ENCODE measurements around the gene ARHGAP6.

ARHGAP6 gene

DNA sequence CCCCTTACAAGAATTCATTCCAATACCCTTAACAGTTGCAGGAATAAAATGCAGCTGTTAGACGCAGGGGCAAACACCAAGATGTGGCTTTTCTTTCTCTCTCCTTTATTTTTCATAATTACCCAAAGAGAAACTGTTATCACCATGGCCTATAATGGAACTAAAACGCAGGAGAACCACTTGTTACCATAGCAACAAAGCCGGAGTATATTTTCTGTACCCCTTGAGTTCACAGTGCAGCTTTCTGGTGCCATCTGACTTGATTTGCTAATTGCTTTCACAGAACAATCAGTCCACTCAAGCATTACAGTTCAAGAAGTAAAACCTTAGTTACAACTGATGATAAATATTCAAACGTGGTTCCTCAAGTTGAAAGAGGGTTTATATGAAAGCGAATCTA, 214.6 kb downstream of the ARHGAP6 start:
- DNase-seq, result no peak

DNA sequence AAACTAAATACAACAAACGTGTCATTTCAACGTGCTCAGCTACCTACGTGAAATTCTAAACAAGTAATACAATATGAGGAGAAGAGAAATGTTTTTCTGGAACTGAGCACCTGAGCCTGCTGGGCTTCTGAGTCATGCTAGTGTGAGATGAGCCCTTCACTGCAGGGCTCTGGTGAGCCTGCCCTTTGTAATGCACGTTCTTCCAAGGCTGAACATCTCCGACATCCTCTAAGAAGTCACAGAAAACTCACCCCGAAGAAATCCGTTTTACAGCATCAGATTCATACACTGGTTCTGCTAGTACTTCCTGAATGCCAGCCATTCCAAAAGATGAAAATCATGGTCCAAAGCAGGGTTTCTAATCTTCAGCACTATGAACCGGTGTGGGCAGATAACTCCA, 215.4 kb downstream of the ARHGAP6 start:
- no peak for DNase-seq

DNA sequence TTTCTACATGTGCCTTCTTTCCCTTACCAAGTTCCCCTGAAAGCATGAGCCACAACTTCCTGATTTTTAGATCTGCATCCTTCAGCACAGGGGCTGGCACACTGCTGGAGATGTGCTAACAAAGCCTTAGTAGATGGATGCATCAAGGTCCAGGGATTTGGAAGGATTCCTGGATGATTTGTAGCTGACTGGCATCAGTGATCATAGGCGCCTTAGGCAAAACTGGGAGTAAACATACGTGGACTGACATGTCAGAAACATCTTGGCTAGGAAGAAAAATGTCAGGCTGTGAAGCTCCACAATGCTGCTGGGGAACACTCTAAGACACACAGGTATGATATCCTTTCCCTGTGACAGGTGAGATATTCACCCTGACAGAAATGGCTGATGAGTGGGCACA, 216.1 kb downstream of the ARHGAP6 start:
- DNase-seq, result no peak

DNA sequence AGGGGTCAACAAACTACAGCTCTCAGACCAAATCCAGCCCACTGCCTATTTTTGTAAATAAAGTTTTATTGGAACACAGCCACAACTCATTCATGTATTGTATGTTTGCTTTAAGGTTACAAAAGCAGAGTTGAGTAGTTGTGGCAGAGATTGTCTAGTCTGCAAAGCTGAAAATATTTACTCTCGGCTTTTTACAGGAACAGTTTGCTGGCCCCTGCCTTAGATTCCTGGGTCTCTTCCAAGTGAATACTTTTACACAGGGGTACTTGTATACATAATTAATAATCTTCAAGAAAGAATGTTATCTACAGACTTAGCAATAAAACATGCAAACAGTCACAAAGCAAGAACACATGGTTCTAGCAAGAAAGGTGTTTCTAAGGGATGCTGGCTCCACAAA, 218.3 kb downstream of the ARHGAP6 start:
- no peak for DNase-seq

DNA sequence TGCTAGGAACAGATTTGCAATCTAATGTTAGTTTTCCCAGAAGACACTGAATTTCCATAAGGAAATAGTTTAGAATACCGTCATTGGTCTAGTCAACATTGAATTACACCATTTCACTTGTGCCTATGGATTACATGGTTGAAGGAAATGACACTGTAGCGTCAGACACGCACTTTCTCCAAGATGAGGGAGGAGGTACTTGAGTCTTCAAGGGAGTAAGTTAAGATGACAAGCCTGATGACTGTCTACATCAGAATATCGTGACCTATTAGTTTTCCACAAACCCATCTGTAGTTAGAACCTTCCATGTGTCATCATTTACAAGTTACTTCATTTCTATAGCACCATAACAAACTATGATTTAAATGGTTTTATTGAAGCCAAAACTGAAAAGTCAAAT, 218.8 kb downstream of the ARHGAP6 start:
- DNase-seq, result no peak

DNA sequence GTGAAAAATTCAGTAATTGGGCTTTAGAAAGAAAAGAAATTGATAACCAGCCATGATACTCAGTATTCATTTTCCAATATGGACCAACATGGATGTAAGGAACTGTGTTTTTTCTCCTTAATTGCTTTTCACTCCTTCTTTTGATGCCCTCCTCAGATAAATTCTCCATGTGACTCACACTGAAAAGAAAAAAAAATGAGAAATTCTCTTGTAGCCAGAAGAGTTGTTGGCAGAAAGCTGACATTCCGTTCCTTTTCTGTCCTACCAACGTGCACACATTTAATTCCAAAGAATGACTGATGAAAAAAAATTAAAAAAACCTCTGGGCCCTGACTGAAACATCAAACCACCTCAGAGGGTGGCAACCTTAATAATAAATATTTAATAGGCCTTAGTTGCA, 219.4 kb downstream of the ARHGAP6 start:
- DNase-seq, result no peak

DNA sequence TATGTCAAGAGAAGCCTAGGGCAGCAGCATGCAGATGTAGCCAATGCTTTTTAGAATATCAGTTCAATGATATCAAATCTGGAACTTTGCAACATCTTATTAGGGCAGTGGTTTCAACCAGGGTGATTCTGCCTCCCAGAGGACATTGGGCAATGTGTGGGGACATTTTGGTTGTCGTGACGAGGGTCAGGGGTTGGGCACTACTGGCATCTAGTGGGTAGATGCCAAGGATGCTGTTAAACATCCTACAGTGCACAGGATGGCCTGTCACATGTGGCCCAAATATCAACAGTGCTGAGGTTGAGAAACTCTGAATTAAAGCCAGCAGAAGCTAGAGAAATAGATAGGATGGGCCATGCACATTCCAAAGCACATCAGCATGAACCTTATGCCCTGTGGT, 220.2 kb downstream of the ARHGAP6 start:
- peak; percentile 29 for DNase-seq

DNA sequence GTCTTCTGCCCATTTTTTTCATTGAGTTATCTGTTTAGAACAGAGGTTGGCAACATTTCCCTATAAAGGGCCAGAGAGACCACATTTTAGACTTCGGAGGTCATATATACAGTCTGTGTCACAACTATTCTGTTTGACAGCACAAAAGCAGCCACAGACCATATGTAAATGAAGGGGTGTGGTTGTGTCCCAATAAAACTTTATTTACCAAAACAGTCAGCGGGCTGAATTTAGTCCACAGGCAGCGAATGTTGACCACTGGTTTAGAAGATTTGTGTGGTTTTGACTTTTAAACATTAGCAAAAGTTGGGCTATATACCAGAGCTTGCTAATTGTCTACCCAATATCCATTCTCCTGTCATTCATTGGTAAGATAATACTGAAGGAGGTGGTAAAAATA, 221.7 kb downstream of the ARHGAP6 start:
- no peak for DNase-seq

DNA sequence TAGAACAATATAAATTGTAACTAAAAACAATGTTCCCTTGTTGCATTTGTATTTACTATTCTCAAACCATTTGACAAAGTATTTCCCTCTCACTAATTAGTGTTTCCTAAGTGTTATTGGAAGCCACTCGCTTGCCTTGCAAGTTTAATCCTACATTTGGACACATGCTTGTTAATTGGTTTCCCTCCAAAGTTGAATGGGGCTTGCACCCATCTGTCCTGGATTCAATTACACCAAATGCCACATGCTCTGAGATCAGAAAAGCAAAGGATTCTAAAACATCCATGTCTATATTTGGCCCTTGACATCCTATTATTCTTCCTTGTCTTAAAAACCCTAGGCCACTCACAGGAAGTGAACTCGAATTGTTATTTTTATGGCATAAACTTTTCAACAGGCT, 225.9 kb downstream of the ARHGAP6 start:
- no peak for DNase-seq

DNA sequence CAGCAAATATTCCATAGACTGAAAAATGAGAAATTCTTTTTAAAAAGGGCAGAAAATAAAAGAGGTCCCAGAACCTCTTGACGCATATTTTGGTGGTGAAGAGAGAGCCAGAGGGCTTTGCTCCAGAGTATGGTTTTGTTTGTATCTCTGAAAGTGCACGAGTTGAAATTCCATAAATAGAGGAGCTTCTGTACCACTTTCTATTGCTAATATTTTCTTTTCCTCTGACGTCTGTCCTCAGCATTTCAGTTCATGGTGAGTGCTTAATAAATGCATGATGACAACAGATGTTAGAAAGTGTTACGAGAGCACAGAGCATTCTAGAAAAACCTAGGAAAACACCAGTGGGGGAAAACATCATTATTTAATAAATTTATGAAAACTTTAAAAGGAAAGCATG, 227.0 kb downstream of the ARHGAP6 start:
- DNase-seq, result no peak

DNA sequence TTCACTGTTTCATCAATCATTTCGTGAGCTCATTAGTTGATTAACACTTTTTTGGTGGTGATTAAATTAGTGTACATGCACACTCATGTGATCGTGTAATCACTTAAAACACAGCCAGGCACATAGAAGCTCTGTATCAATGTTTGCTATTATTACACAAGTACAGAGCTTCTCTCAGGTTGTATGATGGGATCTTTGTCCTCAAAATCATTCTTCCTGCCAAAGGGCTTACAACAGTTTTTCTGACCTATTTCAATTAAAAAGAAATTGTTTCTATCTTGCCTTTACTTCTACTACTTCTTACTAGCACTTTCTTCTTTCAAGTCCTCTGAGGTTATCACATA, 227.4 kb downstream of the ARHGAP6 start:
- no peak for DNase-seq

DNA sequence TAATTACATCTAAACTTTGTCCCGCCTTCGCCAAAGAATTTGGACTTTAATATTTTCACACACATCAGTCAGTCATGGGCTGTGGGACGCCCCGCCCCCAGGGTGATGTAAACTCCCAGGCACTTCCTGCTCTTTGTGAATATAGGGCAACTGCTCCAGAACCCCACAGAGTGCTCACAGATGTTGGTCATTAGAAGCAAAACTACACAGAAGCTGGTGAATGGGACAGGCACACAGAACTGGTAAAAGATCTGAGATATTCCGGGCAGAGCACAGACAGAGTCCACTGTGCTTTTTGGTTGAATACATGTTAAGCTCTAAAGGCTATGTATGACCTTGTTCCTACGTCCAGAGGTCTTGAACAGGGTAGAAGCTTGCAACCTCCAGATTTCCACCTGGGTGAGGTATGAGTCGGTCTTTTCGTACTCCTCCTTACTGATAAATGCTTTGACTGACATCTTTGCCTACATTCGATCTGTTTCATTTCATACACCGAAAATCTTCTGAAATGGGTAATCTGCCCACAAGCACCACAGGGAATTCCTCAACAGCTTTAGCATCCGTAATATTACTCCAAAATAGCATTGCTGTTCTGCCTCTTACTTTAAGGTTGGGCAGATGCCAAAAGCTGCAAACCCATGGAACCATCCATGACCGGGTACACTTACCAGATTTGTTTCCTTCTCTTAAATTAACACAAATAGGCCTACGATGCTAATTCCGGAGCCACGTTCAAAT, 227.9 kb downstream of the ARHGAP6 start:
- no peak for DNase-seq

DNA sequence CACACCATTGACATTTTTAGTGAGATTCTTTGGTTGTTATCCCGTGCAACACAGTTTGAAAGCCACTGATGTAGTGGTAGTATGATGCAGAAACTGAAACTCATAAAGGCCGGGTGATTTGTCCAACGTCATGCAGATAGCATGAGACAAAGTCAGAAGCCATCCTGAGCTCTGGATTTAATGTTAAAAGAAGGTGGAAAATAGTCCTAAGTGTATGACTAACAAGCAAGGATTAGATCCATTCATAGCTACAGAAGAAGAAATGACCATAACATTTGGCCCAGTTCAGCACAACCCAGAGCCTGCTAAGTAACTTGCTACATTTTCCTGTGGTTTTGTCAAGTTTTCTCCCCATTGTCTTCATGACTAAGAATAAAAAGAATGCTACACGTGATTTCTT, 230.2 kb downstream of the ARHGAP6 start:
- DNase-seq, result no peak

DNA sequence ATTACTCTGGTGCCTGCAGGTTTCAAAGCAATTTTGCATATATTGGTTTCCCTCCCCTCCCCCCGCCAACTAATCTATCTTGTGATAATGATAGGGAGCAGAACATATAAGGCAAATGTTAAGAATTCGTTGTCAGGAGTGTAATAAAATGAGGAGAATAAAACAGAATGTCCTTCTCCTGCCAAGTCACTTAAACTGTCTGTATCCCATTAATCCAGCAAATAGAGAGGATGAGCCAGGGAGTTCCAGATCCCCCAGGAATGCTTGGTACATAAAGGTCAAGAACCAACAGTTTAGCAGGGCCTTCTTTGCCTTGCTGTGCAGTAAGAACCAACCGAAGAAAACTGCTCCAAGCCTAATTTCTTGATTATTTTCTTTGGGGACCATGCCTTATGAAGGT, 231.1 kb downstream of the ARHGAP6 start:
- no peak for DNase-seq

DNA sequence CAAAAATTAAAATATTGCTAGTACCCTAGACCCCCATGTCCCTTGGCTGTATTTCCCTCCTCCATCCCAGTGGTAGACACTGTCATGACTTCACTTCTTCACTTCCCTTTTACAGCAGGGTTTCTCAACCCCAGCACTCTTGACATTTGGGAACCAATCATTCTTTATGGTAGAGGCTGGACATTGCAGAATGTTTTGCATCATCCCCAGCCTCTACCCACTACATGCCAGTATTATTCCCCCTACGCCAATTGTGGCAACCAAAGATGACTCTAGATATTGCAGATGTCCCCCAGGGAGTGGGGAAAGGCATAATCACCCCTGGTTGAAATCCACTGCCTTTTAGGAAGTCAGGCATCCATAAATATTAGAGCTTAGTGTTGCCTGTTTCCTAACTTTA, 233.9 kb downstream of the ARHGAP6 start:
- DNase-seq, result peak; percentile 83

DNA sequence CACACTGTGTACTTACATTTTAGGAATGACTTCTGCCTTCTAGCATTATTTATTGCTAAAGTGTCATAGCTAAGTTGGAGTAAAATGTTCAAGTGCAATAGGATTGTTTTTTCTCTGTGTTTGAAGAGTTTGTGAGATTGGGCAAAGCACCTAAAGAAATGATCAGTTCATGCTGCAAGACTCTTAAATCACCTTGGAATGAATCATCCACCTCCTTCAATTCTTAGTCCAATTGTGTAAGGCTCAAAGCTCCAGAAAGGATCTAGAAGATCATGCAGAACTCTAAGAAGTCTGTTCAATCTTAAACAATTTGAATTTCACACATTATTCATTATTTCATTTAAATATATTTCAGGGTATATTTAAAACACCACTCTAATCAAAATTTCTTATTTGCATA, 235.4 kb downstream of the ARHGAP6 start:
- DNase-seq, result no peak

DNA sequence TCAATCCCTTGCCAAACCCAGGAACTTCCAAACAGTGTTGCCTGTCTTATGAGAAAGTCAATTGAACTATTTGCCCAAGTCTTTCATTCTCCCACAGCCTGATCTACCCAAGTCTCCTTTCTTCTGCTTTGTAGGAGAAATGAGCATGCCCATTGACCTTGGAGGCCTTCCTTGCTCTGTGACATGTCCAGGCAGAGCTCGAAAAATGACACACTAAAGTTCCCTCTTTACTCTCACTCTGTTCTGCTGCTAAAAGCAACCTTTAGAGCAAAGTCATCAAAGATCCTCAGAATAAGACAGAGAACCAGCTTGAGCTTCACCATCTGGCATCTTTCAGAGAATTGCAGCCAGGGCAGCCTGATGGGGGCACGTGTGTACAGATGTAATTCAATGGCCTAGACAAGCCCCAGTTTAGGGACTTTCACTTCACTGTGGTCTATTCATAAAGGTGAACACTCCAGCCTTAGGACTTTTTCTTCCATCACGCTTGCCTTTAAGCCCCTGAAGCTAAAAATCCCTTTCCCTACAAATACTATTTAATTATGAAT, 236.1 kb downstream of the ARHGAP6 start:
- no peak for DNase-seq

DNA sequence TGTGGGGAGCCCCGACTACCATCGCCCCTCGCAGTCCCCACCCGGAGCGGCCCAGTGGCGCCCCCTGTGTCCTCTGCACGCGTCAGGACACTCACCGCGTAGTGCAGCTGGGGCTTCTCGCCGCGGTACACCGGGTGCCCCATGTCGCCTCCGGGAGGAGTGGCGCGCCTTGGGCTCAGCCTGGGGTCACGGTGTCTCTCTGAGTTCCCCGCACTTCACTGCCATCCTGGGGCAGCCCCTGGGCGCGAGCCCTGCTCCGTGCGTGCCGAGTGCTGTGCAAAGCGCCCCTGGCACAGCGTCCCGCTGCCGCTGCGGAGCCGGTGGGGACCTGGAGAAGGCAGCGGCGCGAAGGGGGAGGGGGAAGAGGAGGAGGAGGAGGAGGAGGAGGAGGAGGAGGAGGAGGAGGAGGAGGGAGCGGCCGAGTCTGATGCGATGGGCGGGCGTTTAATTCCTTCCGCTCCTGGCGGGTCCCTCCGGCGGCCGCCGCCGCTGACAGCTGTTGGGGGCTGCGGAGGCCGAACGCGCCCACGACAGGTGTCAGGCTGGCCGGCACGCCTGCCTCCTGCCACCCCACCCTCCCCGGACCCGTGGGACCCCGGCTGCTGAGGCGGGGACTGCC, 238.2 kb downstream of the ARHGAP6 start:
- DNase-seq, result no peak

DNA sequence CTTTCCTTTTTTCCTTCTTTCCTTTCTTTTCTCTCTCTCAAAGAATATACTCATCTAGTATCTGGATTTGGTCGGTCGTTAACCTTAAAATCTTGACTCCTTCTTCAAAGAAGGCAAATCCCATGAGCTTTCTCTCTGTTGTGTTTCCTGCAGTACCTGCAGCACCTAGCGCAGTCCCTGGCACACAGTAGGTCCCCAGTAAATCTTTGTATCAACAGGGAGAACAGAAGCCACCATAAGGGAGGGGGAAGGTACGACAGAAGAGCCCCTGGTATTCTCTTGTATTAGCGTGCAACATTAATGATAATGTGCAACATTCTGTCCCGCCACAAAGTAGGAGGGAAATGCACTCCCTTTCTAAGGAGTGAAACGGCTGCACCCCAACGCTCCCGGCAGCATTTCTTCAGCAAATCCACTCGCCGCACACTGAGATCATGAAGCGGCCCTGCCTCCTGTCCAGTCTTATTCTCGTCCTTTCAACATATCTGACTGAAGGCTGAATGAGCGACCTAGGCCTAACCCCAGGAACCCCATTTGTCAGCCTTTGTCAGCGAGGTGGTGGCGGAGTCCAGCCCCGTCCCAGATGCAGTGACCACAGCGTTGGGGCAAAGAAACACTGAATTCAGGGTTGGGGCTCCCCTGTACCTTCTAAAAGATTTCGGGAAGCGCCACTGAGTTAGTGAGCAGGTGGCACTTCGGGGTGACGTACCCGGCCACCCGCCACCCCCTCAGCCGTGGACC, 238.8 kb downstream of the ARHGAP6 start:
- DNase-seq, result no peak

DNA sequence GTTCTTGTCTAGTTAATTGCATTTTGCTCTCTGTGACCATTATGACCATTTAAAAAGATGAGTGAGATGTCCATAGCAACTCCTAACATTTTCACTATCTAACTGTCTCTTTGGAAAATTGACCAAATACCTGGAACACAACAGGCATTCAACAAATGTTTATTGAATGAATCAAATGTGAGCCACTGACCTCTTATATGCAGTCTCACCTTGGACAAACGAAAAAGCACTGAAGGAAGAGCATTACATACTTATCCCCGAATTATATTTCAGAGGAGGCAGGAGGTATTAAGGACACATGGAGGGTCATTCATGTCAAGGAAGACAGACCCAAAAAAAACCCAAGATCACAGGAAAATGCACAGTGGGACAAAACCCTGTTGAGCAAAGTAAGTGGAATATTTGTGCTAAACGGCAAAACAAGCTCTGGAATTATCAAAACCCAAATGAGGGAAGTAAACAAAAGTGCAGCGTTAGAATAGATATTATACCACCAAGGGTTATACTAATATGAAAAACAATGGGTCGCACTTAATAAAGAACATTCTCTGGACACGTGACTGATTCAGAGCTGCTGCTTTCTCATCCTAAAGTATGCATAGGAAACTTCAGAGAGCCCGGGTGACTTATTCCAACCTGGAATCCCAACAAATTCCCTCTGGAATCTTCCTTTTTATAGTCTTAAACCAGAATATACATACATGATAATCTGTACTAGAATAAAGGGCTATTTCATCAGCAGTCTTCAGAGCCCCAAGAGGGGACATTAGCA, 240.6 kb downstream of the ARHGAP6 start:
- DNase-seq, result no peak

DNA sequence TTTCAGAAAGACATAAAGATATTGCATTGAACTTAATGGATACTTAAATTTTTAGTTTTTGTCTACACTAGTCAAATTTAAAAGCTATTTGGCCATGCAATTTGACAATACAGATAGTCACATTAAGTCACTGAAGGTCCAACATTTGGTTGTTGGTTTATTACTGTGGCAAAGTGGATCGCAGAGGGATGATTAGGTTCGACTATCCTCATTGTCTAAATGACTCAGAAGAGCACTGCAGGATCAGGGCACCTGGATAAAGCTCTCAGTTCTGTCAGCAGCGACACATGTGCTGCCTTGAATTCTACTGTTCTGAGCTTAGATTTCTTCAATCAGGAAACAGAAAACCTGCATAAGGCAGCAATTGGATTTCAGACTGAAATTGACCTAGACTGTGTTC, 241.8 kb downstream of the ARHGAP6 start:
- no peak for DNase-seq

DNA sequence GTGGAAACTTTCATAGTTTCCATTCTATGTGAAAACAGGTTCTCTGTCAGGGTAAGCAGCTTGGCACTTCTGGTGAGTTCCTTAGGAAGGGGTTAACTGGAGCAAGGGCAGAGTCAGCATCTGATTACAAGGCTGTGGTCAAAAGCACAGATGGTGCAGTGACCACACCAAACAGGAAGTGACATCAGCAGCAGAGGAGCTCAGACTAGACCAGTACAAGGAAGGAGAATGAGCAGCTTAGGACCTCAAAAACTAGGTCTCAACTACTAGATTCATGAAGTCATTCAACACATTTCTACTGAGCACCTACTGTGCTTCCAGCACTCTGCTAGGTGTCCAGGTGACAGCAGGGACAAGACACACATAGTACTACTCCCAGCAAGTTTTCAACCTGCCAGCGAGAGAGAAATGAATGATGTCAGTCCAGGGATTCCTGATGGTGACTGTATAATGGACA, 242.3 kb downstream of the ARHGAP6 start:
- peak; percentile 73 for DNase-seq

DNA sequence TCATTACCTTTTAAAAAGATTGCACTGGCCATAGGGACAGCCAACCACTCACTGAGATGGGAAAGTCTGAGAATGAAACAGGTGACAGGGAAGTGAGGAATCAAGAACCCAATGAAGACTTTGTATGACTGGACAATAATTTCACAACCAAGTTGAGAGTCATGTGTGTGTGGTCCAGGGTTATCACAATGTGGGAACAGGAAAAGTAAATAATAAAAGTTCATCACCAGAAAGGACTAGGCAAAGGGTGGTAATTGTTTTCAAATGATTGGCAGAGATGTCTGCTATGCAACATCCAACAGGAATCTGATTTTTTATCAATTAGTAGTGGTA, 243.2 kb downstream of the ARHGAP6 start:
- DNase-seq, result no peak
